Loucy (cell line): ENCODE data around the gene CDC34.

Source experiments
- H2AFZ ChIP-seq: fragments of 200-600 bp; sonication (generic); 2 replicates; pipeline ENCODE4 v1.6.0; 2016; ENCODE audit warnings: antibody characterized with exemption, mild to moderate bottlenecking, low read length, moderate library complexity
- H3F3A ChIP-seq: fragments of 200-600 bp; 2 replicates; pipeline ENCODE4 v1.6.0; 2016; ENCODE audit warnings: antibody characterized with exemption, low read depth, mild to moderate bottlenecking
- H3K27me3 ChIP-seq: fragments of 200-600 bp; sonication (generic); 2 replicates; pipeline ENCODE4 v1.6.1; 2014; ENCODE audit warnings: low read length, mild to moderate bottlenecking; ENCODE audit not compliant: insufficient read depth, poor library complexity, severe bottlenecking
- H3K36me3 ChIP-seq: fragments of 200-600 bp; sonication (generic); 2 replicates; pipeline ENCODE4 v1.6.1; 2016; ENCODE audit warnings: low read length; ENCODE audit not compliant: insufficient read depth
- H3K4me1 ChIP-seq: fragments of 200-600 bp; sonication (generic); 2 replicates; pipeline ENCODE4 v1.5.1; 2014; ENCODE audit warnings: low read length, mild to moderate bottlenecking; ENCODE audit not compliant: insufficient read depth, poor library complexity, severe bottlenecking
- H3K4me2 ChIP-seq: fragments of 200-600 bp; sonication (generic); 2 replicates; pipeline ENCODE4 v1.6.0; 2014; ENCODE audit warnings: antibody characterized with exemption, low read length, low read depth, mild to moderate bottlenecking; ENCODE audit not compliant: poor library complexity, severe bottlenecking
- H3K4me3 ChIP-seq: fragments of 200-600 bp; sonication (generic); 2 replicates; pipeline ENCODE4 v1.5.1; 2014; ENCODE audit warnings: low read length, mild to moderate bottlenecking, mixed read lengths; ENCODE audit not compliant: poor library complexity, severe bottlenecking
- H3K79me2 ChIP-seq: fragments of 200-600 bp; sonication (generic); 2 replicates; pipeline ENCODE4 v1.6.1; 2014; ENCODE audit warnings: low read length; ENCODE audit not compliant: insufficient read depth
- H3K9ac ChIP-seq: fragments of 200-600 bp; sonication (generic); 2 replicates; pipeline ENCODE4 v1.6.0; 2014; ENCODE audit warnings: mild to moderate bottlenecking, low read depth, low read length, moderate library complexity; ENCODE audit not compliant: poor library complexity, severe bottlenecking
- H3K9me2 ChIP-seq: fragments of 200-600 bp; sonication (generic); replicated peaks from 2 replicates; pipeline ENCODE4 v1.6.1; 2016; ENCODE audit warnings: low read depth, low read length, mixed read lengths
- H3K9me3 ChIP-seq: fragments of 200-600 bp; sonication (generic); 2 replicates; pipeline ENCODE4 v1.6.1; 2014; ENCODE audit warnings: mild to moderate bottlenecking, antibody characterized with exemption, low read length, low read depth; ENCODE audit not compliant: insufficient read depth
- H4K20me1 ChIP-seq: fragments of 200-600 bp; sonication (generic); 2 replicates; pipeline ENCODE4 v1.6.0; 2014; ENCODE audit warnings: antibody characterized with exemption, low read length, mild to moderate bottlenecking; ENCODE audit not compliant: insufficient read depth, poor library complexity, severe bottlenecking
- CTCF ChIP-seq: fragments of 200-600 bp; sonication (generic); conservative IDR thresholded peaks from 2 replicates; pipeline ENCODE4 v1.5.1; 2014; ENCODE audit warnings: mild to moderate bottlenecking, antibody characterized with exemption, low read length
- EZH2phosphoT487 ChIP-seq: fragments of 200-600 bp; IDR thresholded peaks from 2 replicates; pipeline ENCODE4 v1.6.1; 2018; ENCODE audit warnings: antibody characterized with exemption, mild to moderate bottlenecking, moderate library complexity, borderline replicate concordance

Gene CDC34

GRCh38 chr19:538641-539428 lies 7.3 kb downstream of the CDC34 start:
- peaks cover 34% of the 10 kb centered on the region; the same call in 1 of the 2 replicates for H3K36me3 ChIP-seq
- no peaks in the 10 kb centered on the region for H3F3A ChIP-seq
- H3K27me3 ChIP-seq, result no peaks in the 10 kb centered on the region
- peaks cover 28% of the 10 kb centered on the region for H3K79me2 ChIP-seq
- H3K9me3 ChIP-seq, result no peaks in the 10 kb centered on the region
- H2AFZ ChIP-seq, result no peak overlapping the region
- H4K20me1 ChIP-seq, result peaks cover 13% of the 10 kb centered on the region
- H3K4me1 ChIP-seq, result peaks cover 2% of the 10 kb centered on the region
- TF ChIP-seq CTCF (no peak), EZH2phosphoT487 (no peak)
- no peaks in the 10 kb centered on the region for H3K9me2 ChIP-seq
- no peak overlapping the region for H3K4me3 ChIP-seq
- H3K4me2 ChIP-seq, result no peak overlapping the region
- H3K9ac ChIP-seq, result no peak overlapping the region

DNA sequence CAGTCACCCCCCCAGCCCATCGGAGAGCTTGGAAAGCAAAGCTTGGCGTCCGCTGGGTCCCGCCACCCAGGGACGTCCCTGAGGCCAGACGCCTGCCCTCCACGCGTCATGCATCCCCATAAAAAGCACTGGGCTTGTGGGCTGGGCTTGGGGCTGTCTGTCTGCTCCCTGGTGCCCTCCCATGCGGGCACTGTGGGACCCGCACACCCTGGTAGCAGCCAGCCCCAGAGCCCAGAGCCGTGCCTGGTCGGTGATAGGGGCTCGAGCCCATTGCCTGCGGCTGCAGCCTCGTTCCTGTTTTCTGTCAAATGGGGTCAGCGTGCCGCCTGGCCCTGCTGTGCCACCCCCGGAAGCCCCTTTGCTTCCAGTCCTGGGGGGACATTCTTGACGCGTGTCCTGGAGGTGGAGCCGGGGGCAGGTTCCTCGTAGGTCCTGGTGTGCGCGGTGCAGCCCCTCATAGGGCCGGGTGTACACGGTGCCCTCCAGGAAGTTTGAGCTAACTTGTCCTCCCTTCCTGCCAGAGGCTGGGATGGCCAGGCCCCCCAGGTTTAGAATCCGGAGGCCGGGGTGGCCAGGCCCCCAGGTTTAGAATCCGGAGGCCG lies 8.0 kb downstream of the CDC34 start:
- peaks cover 22% of the 10 kb centered on the region for H3K79me2 ChIP-seq
- H3K27me3 ChIP-seq, result no peaks in the 10 kb centered on the region
- no peak overlapping the region for H2AFZ ChIP-seq
- no peaks in the 10 kb centered on the region for H3K4me1 ChIP-seq
- H3K36me3 ChIP-seq, result peaks cover 34% of the 10 kb centered on the region; the same call in 1 of the 2 replicates
- H3F3A ChIP-seq, result no peaks in the 10 kb centered on the region
- no peak overlapping the region for H3K9ac ChIP-seq
- H3K9me2 ChIP-seq, result no peaks in the 10 kb centered on the region
- H3K9me3 ChIP-seq, result no peaks in the 10 kb centered on the region
- peaks cover 7% of the 10 kb centered on the region for H4K20me1 ChIP-seq
- H3K4me3 ChIP-seq, result no peak overlapping the region
- H3K4me2 ChIP-seq, result no peak overlapping the region
- TF ChIP-seq CTCF, result no peak
- no peak for TF ChIP-seq EZH2phosphoT487

- Histone ChIP-seq H3F3A (no peaks in the 10 kb centered on the region), H2AFZ (no peak overlapping the region), H3K9me3 (no peaks in the 10 kb centered on the region), H3K4me1 (no peaks in the 10 kb centered on the region), H3K27me3 (no peaks in the 10 kb centered on the region), H3K79me2 (peaks cover 7% of the 10 kb centered on the region; the same call in 1 of the 2 replicates), H3K4me2 (no peak overlapping the region), H3K36me3 (peaks cover 33% of the 10 kb centered on the region; the same call in 1 of the 2 replicates), H4K20me1 (no peaks in the 10 kb centered on the region), H3K4me3 (no peak overlapping the region), H3K9me2 (no peaks in the 10 kb centered on the region), H3K9ac (no peak overlapping the region)
- no peak for TF ChIP-seq CTCF
- TF ChIP-seq EZH2phosphoT487, result no peak
Observed at GRCh38 chr19:540867-541637, 9.5 kb downstream of the CDC34 start.
